Astrocyte (in vitro differentiated cells and primary cell): ENCODE results near the gene PRR23B.

Source experiments
- EZH2 ChIP-seq: IDR thresholded peaks from 2 replicates; pipeline ENCODE4 v1.6.1; 2012; ENCODE audit warnings: mild to moderate bottlenecking, low read length, inconsistent platforms; ENCODE audit not compliant: insufficient read depth
- TF ChIP-seq, protein P1 (sequence below): IDR thresholded peaks from 2 replicates; pipeline ENCODE4 v1.5.1; 2011; ENCODE audit warnings: low read depth, mild to moderate bottlenecking, inconsistent platforms, low read length, moderate library complexity; ENCODE audit not compliant: insufficient read depth

DNA sequence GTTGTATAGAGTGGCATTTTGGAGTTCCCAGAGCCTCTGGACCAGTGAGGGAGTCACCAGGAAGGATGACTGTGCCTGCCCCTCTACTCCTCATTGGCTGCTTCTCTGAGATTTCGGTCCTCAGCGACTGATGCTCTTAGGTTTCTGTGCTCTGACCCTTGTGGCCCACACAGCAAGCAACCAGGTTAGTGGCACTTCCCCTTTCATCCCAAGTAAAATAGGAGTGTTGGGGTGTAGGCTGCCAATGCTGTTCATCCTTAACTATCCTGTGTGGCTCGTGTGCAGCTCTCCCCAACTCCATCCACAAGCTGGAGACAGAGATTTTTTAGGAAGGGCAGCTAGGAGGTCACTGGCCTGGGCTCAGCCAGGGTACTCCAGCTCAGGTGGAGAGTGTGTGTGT lies 35.9 kb downstream of the PRR23B start:
- TF ChIP-seq, protein P1, sequence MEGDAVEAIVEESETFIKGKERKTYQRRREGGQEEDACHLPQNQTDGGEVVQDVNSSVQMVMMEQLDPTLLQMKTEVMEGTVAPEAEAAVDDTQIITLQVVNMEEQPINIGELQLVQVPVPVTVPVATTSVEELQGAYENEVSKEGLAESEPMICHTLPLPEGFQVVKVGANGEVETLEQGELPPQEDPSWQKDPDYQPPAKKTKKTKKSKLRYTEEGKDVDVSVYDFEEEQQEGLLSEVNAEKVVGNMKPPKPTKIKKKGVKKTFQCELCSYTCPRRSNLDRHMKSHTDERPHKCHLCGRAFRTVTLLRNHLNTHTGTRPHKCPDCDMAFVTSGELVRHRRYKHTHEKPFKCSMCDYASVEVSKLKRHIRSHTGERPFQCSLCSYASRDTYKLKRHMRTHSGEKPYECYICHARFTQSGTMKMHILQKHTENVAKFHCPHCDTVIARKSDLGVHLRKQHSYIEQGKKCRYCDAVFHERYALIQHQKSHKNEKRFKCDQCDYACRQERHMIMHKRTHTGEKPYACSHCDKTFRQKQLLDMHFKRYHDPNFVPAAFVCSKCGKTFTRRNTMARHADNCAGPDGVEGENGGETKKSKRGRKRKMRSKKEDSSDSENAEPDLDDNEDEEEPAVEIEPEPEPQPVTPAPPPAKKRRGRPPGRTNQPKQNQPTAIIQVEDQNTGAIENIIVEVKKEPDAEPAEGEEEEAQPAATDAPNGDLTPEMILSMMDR = no peak
- no peak for TF ChIP-seq EZH2
